ENCODE measurements around the gene CECR2.

DNA sequence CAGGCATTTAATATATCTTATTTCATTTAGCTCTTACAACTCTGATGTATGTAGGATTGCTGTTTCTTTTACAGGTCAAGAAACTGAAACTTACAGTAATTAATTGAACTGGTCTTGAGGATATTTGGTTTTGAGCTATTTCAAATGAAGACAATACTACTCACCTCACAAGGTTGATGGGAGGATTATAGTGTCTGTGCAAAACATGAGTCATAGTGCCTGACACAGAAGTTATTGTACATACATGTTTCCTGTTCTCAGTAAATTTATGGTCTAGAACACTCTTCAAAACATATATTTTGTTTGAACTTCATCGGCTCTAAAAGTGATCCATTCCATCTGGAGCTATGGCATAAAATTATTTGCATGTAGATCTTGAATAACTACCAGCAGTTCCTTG lies 61.9 kb downstream of the CECR2 start:
- TF ChIP-seq POLR2AphosphoS5 (IDR thresholded peaks at IDR 0.05; ENCODE audit: borderline replicate concordance, low read depth, low read length) (no peak), EZH2 (IDR thresholded peaks at IDR 0.05) (no peak)

All from SK-N-MC (cell line).